HG03442 (cell line): Measurements from ENCODE around the gene HOXB8.

Source experiments
- ATAC-seq: cut with Tn5 transposase; IDR thresholded peaks from one replicate; pipeline ENCODE4 v1.9.1; 2021; ENCODE audit warnings: mild to moderate bottlenecking, moderate library complexity; ENCODE audit not compliant: unreplicated experiment

Gene HOXB8

DNA sequence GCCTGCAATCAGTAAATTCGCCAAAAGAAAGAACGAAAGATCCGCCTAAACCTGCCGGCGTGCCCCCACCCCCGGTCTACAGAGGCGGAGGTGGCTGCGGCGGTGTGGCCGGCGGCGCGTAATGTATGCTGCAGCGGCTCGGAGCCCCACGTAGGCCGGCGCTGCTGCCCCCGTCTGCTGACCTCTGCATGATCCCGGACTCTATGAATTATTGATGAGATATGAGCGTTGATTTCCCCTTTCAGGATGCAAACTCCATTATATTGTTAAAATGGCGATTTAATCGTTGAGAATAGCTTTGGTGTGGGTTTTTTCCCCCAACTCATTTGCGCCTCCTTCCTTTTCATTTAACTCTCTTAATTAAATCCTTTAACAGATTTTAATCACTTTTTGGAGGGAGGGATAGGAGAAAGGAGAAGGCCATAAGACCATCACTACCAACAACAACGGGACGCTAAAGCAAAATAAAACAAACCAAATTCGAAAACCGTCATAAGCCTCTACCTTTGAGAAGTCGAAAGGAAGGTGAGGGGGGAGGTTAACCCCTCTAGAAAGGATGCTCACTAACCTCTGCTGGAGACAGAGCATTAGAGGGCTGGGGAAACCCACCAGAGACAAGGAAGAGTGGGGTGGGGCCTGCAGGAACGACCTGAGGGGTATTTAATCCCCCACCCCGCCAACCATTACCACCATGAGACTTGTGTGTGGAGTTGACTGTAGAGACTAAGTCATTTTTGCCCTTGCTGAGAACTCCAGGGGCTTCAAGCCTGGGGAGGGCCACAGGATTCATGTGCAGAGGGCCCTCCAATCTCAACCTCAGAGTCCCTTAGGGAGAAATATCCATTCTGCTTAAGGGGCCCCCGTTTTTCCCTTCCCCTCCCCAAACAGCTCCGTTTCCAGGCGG lies 28.5 kb downstream of the HOXB8 start:
- no peak for ATAC-seq

DNA sequence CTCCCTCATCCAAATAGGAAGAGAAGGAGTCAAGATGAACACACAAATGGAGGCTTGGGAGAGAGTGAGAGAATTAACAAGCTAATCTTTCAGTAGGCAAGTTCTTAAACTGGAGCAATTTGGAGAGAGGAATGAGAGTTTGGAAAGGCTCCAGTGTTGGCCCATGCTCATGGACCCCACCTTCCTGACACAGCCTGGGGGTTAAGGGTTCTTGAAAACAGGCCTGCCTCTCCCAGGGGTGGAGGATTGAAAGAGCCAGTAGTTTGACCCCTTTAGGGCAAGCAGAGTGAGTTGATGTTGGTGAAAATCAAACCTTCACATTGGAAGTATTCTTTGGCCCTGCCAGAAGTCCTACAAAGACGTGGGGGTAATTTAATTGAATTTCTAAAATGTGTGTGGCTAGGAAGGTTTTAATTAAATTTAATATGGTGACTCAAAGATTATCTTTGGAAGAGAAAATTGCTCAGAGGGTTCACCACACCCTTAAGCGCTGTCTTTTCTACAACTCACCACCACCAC lies 30.8 kb downstream of the HOXB8 start:
- no peak for ATAC-seq

DNA sequence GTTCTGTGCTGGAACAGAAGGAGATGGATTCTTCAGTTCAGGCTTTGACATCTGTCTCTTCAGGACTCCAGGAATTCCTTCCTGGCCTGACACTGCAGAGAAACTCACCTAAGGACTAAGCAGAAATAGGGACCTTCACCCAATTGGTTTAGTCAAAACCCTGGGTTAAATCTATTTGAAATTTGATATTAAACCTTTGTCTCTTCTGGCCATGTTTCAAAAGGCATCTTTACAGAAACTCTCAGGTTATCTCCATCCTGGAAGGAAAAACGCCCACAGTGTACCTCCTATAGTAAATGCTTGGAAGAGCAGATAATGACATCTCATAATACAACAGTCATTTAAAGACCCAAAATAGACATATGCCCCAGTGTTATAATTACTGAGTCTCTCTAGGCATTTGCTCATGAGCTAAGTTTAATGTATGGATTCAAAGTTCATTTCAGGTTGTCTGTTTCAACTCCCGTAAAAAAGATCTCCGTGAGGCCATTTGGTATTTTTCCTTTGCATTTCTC lies 31.3 kb downstream of the HOXB8 start:
- ATAC-seq = no peak

DNA sequence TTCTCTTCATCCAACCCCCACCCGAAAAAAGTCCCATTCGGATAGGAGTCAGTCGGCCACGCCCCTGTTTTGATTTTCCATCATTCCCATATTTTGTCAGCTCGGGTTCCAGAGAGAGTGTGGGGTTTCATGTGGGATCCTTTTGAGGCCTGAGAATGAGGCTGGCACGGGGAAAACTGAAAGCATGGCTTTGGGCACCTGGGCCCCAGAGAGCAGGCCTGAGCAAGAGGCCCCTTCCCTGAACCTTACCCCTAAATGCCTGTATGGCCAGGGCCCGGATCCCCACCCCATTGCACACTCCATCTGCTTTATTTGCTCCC lies 32.4 kb downstream of the HOXB8 start:
- no peak for ATAC-seq

DNA sequence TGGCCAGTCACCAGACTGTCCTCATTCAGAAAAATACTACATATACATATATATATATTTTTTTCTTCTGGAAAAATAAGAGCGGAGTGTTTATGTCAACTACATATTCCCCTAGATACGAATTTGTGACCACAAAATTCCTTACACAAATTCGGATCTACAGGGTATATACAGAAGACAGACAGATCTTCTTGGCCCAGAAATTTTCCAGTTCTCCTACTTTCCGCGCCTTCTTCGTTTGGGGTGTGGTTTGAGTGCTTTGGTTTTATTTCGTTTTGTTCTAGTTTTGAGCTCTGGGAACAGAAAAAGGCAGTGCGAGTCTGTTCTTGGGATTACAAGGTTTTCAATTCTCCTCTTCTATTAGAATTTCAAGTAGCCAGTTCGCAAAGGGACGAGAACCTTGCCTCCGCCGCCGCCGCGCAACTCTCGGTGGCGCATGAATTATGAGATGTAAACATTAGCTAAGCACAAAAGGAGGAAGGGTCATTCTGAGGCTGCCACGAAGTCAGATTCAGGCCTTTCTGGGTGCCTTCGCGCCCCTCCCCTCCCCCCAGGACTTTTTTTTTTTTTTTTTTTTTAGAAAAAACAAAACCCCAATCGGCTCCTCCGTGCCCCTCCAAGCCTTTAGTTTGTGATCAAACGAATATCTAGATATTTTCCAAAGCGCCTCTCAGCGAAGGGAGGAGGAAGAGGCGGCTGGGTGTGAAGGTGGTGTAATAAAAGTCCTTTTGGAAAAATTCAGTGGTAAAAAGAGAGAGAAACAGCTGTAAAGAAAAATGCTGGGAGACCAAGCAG lies 35.1 kb downstream of the HOXB8 start:
- no peak for ATAC-seq

DNA sequence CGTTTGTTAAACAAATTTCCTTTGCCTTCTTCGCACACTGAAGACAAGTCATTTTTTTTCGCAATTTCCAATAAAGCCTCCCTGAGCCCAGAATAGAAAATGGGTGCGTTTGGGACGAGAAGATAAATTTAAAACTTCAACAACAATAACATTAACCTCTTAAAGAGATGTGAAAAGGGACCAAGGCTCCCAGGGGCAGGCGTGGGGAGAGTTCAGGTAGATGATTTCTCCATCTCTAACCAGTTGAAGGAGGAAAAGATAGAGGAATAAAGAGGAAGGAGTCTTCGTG lies 35.7 kb downstream of the HOXB8 start:
- ATAC-seq = no peak

DNA sequence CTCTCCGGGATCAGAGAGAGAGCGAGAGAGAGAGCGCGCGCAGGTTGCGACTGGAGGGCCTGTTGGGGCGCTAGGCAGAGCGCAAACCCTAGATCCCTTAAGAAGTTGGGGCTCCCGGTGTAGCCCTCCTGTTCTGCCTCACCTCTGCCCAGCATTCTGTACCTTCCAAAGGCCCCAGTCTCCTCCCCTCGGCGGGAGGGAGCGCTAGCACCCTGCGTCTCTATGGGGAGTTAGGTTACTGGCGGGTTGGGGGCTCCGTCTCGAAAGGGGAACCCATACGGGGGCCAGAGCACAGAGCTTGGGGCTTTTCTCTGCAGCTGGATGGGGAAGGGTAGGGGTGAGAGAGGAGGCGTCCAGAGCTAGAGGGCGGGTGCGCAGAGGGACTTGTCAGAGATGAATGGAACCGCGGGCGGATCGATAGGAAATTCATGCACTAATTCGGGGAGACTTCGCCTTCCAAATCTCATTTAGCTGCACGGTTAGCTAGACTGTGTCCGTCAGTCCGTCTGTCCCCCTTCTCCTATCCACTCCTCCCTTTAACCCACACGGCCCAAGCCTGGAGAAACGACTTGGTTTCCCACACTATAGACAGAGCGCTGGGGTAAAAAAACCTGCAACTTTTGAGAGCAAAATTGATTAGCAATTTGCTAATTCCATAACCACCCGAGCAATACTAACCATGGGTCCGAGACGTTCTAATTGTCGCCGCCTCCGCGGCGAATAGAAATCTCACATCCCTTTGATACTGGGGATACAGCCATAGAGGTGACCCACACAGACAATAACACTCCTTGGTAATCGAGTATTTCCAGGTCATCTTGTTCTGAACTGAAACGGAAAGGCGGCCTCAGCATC lies 36.2 kb downstream of the HOXB8 start:
- ATAC-seq = no peak

DNA sequence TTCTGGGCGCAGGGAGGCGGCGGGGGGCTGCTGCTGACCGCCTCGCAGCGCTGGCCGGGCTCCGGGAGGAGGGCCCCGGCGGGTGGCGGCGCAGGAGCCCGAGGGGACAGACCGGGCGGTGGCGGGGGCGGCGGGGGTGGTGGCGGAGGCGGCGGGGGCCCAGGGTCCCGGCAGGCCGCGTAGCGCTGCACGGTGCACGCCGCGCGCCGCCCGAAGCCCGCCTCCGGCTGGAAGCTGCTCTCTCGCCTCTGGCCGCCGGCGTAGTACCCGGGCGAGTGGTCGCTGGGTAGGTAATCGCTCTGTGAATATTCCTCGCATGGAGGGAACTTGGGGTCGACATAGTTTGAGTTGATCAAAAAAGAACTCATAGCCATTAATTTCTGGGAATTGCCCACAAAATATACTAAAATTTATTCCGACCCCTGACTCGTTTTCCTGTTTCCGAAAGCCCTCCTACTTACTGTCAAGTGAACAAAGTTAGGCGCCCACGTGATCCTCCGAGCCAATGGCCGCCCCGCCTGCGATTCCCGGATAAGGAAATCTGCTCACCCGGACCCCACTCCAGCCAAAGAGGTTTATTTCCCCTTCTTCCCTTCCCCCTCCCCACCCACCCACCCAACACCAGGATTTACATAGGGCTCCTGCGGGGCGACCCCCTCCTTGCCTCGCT lies 37.0 kb downstream of the HOXB8 start, which contains the start of gene HOXB4:
HOXB4 (minus strand) TSS at position 405 of the 670 bp plus-strand sequence; CDS start at position 374, 31 bp downstream.
- ATAC-seq = no peak

DNA sequence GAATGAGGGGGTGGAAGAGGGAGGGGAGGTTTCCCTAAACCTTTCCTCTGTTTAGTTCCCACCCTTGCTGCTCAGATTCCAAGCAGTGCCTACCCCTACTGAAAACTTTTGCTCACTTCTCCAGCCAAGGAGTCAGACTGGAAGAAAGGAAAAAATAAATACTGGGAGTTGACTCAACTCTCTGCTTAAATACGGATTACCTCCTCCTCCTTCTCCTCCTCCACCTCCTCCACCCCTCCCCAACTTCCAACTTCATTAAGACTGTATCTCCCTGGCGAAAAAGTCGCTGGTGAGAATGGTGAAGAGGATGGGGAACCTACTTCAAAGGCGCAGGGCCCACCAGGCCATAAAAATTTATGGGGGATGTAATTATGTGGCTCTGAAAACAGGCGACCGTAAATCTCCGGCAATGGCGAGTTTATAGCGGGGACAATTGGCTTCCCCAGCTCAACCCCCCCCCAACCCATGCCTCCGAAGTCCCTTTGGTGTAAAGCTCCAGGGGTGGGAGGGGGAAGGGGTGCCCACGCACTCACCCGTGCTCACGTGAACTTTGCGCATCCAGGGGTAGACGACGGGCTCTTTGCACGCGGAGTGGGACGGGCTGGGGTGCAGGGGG lies 37.7 kb downstream of the HOXB8 start:
- ATAC-seq = no peak

DNA sequence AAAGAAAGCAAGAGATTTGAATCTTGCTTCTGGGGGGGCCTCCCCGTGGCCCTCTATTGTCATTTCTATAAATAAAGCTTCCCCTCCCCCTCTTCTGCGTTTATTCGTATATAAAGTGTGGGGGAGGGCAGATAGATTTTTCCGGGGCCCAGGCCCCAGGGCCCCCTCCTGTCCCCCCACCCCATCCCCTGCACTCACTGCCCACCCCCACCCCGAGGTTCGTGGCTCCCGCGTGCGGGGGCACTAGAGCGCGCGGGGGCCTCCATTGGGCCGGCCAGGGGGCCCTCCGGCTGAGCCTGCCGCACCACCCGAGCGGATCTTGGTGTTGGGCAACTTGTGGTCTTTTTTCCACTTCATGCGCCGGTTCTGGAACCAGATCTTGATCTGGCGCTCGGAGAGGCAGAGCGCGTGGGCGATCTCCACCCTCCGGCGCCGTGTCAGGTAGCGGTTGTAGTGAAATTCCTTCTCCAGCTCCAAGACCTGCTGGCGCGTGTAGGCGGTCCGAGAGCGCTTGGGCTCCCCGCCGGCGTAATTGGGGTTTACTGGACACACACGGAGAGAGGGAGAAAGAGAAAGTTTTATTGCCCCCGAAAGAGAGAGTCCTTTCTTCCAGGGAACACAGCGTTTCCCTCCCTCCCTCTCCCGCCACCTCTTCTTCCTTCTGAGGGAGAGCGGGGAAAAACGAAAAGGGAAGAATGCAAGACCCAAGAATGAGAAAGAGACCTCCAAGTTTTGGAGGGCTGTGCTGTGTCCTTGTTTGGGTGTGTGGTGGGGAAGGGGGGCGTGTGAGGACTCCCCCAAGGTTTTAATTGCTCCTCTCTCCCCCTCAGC lies 38.4 kb downstream of the HOXB8 start:
- no peak for ATAC-seq

DNA sequence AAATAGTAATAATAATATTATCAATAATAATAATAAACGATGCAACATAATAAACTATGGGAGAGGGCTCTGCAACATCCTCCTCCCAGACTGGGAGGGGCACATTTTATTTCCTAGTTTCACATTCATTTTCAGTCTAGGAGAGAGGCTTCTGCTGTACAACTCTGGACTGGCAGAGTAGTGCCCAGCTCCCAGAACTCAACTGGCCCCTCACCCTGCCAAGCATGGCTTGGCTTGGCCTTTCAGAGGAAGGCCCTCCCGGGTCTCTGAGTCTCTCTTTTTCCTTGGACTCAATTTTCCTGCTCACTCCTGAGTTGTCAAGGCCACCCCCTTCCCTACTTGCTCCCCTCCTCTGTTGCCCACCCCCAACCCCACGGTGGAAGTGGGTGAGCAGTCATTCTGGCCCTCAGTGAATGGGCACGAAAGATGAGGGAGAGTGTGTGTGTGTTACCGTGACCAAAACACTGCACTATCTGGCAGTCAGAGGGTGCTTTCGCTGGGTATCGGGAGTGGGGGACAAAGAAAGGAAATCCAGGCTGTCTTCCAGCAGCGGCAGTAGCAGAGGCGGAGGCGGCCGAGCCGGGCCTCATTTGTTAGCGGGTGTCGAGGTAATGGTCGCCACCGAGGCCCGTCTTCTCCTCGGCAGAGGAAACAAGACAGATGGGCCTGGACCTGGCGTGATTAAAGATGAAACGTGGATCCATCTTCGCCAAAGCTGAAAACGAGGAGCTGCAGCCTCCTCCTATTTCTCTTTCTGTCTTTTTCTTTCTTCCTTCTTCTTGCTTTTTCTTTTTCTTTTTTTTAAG lies 39.2 kb downstream of the HOXB8 start:
- no peak for ATAC-seq

DNA sequence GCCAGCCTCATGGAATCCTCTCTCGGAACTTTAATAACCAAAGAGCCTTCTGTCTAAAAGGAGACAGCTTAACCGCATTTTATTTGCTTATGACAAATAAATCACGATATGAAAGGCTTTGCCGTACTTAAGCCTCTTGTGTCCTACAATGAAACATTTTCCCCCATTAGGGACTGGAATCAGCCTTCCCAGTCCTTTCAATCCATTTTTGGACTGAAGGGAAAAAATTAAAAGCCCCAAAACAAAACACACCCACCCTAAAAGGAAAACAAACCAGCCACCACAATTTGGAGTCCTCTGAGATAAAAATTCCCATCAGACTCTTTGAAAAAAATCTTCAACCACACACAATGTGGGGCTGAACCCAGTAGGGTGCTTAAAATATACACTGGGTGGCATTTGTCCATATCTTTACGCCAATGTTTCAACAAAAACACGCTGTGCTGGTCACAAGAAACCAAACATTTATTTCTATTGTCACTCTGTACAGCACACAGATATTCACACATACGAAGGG lies 40.0 kb downstream of the HOXB8 start:
- ATAC-seq = no peak

DNA sequence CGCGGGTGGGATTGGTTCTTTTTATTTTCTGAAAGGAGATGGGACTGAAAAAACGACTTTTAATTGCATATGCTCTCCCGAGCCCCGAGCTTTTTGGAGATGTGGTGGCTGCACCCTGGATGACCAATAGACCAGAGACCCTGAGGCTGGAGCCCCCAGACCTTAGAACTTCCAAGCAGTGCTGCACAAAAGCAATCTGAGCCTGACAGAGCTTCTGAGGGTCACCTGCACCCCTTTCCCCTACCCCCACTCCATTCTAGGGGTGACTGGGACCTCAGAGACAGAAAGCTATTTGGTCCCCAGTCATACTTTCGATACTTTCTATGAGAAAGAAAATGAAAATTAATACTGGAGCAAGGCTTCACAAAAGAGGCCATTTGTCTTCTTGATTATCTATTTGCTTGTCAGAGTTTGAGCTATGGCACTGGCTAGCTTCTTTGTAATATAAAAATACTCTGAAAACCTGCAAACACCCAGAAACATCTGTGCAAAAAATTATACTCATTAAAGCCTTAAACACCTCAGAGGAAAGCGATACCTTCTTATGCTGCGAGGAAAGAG lies 40.5 kb downstream of the HOXB8 start:
- no peak for ATAC-seq

DNA sequence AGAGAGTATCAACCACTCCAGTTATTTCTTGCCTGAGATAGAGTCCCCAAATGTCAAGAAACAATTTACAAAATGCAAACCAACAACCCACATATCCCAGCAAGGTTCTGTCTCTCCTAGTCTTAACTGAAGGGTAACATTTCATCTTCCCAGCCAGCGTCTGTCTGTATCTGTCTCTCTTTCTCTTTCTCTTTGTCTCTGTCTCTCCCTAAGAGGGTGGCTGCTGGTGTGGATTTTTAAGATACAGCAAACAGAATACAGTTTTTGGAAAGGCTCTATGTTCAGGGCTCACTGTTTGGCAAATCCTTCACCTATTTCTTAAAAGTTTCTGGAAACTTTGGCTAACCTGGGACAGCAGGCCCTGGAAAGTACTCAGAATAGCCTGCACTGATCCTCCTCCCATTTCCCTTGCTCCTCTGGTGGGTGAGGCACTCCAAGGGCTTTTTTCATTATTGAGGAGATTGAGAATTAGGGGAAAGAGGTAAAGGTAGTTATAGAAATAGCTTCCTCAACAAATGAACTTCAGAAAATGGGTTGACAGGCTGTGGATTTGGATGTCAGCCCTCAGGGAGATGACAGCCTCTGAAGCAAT lies 43.2 kb downstream of the HOXB8 start:
- ATAC-seq = no peak

DNA sequence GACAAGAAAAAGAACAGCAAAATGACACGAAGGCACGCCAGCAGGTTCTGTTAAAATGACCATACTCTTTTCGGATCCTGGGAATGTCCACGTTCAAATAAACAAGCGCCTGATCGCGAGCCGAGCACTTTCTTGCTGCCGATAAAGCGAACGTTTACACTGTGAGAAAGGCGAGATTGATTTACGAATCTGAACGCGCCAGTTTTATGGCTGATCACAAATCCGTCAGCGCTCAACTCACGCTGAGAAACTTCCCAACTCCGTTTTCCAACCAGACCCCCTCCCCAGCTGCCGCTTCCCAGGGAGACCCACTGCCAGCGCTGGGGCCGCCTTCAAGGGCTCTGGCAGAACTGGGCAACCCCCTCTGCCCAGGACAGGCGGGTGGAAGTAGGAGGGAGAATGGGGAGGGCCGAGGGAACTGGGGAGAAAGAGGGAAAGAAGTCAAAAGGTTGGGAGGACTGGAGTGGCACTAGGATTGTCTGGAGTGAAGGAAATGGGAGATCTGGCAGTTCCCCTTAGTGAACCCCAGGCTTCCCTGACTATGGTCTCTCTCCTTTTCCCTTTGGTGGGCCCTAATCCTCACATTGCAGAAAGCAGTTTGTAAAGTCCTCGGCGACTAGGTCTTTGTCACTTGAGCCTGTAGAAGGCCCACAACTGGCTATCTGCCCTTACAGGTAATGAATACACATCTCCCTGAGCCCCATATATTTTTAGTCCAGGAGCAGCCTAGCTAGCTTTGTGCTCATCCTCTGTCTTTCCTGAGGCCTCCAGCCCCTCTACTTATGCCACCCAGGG lies 43.9 kb downstream of the HOXB8 start:
- no peak for ATAC-seq

DNA sequence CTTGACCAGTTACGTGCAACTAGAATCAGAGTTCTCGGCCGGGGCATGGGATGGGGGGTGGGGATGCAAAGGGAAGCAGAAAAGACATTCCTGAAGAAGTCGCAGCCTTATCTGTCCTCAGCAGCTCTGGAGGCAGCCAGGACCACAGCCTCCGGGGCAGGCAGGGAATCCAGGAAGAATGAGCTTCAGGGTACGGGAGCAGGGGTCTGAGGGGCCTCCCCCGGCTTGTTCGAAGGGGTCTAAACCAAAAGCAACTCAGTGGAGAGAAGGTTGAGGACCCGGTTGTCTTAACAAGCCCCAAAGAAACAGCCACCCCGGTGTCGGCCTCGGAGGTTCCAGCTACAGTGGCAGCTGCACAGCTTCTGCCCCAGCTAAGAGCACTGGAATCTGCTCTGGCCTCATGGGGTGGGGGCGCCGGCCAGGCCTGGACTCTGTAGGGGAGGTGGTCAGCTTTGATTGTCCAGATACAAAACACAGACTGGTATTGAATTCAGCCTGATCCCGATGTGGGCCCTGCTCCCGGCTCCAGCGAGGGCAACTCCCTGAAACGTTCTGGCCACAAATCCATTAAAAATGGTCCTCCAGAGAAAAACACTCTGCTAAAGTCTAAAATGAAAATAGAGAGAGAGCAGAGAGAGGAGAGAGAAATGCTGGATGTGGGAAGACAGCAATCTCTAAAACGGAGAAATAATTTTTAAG lies 44.6 kb downstream of the HOXB8 start:
- ATAC-seq = no peak
